ENCODE results near the gene AMOTL2.

GRCh38 chr3:134384963-134385362 lies 10.7 kb upstream of the AMOTL2 start:
- TF ChIP-seq CTCF (conservative IDR thresholded peaks at IDR 0.05; ENCODE audit: low read depth, low read length), result no peak
- TF ChIP-seq EZH2phosphoT487 (IDR thresholded peaks at IDR 0.05; ENCODE audit: borderline replicate concordance, low read length), result no peak
- TF ChIP-seq EZH2 (IDR thresholded peaks at IDR 0.05; ENCODE audit: low read length, unreplicated experiment), result no peak

All from PC-3 (cell line).